Naive thymus-derived CD4-positive, alpha-beta T cell (primary cell): ENCODE results near the gene TOPAZ1. TPM values are rescaled to one million over a fixed set of nuclear protein-coding genes. Genes with fewer than 3 reads are reported as not detected.

Experiments used
- ATAC-seq: fragments of 150-1000 bp; cut with Tn5 transposase; 2 replicates; pipeline ENCODE4 v1.10.0; 2021; ENCODE audit warnings: mild to moderate bottlenecking, moderate library complexity
- CTCF ChIA-PET: fragments of 350-600 bp; sonication (Branson Sonifier 250); formaldehyde crosslinking; loops from one replicate; lab custom pipeline; 2021; ENCODE audit warnings: antibody characterized with exemption; lab: Charles Lee
- POLR2A ChIA-PET: fragments of 350-600 bp; sonication (Branson Sonifier 250); formaldehyde crosslinking; loops from one replicate; lab custom pipeline; 2021; ENCODE audit warnings: antibody characterized with exemption, inconsistent platforms; lab: Charles Lee
- DNase-seq, 9 donors: peaks; one replicate each; pipeline versions ENCODE4 v3.0.0 to v3.0.0-alpha.2; 2020 to 2022; ENCODE audit warnings: mixed read lengths in 1 of 9
- H3K27ac ChIP-seq: one replicate; pipeline ENCODE4 v1.7.0; 2013; ENCODE audit warnings: mild to moderate bottlenecking, low read depth, low read length, moderate library complexity
- H3K27me3 ChIP-seq, 2 donors: one replicate each; pipeline ENCODE4 v1.7.0; 2013; ENCODE audit warnings: low read length in 2 of 2, mild to moderate bottlenecking in 2 of 2, moderate library complexity in 2 of 2; ENCODE audit not compliant: control insufficient read depth in 2 of 2, insufficient read depth in 2 of 2
- H3K36me3 ChIP-seq, 3 experiments: 1 replicate in 2 of 3; 2 replicates in 1 of 3; pipeline ENCODE4 v1.7.0; 2013; ENCODE audit warnings: low read length in 3 of 3, mild to moderate bottlenecking in 3 of 3, moderate library complexity in 1 of 3; ENCODE audit not compliant: insufficient read depth in 3 of 3, control insufficient read depth in 2 of 3
- H3K4me1 ChIP-seq, 2 donors: one replicate each; pipeline ENCODE4 v1.7.0; 2013; ENCODE audit warnings: low read length in 2 of 2, mild to moderate bottlenecking in 2 of 2, moderate library complexity in 1 of 2; ENCODE audit not compliant: control insufficient read depth in 2 of 2, insufficient read depth in 2 of 2
- H3K4me3 ChIP-seq: 2 replicates; pipeline ENCODE4 v1.7.0; 2013; ENCODE audit warnings: mild to moderate bottlenecking, low read length
- H3K9me3 ChIP-seq, 3 experiments: 1 replicate in 2 of 3; 2 replicates in 1 of 3; pipeline ENCODE4 v1.7.0; 2013; ENCODE audit warnings: low read length in 3 of 3; ENCODE audit not compliant: control insufficient read depth in 2 of 3
- H3K27ac Mint-ChIP-seq, 9 donors: one replicate each; pipeline ENCODE4 v1.8.0; 2020 to 2022; ENCODE audit warnings: mixed read lengths in 9 of 9, mild to moderate bottlenecking in 8 of 9, moderate library complexity in 5 of 9, inconsistent platforms in 2 of 9
- H3K27me3 Mint-ChIP-seq, 5 donors: one replicate each; pipeline ENCODE4 v1.8.0; 2021 to 2022; ENCODE audit warnings: mixed read lengths in 5 of 5, mild to moderate bottlenecking in 1 of 5
- H3K36me3 Mint-ChIP-seq, 5 donors: one replicate each; pipeline ENCODE4 v1.8.0; 2020 to 2022; ENCODE audit warnings: mixed read lengths in 5 of 5, mild to moderate bottlenecking in 3 of 5, inconsistent platforms in 1 of 5
- H3K4me1 Mint-ChIP-seq, 7 donors: one replicate each; pipeline ENCODE4 v1.8.0; 2020 to 2022; ENCODE audit warnings: mixed read lengths in 7 of 7, mild to moderate bottlenecking in 3 of 7, inconsistent platforms in 1 of 7
- H3K4me3 Mint-ChIP-seq, 10 donors: one replicate each; pipeline ENCODE4 v1.8.0; 2020 to 2022; ENCODE audit warnings: mild to moderate bottlenecking in 10 of 10, mixed read lengths in 10 of 10, moderate library complexity in 6 of 10, inconsistent platforms in 2 of 10
- H3K9me3 Mint-ChIP-seq, 11 donors: one replicate each; pipeline ENCODE4 v1.8.0; 2020 to 2022; ENCODE audit warnings: mixed read lengths in 11 of 11, mild to moderate bottlenecking in 4 of 11, inconsistent platforms in 1 of 11, moderate library complexity in 1 of 11
- intact Hi-C, 2 donors: fragments of 100-400 bp; cut with micrococcal nuclease; formaldehyde crosslinking; loops; one replicate each; pipeline ENCODE4 v1.15.1; 2023
- polyA plus RNA-seq, 2 donors: library from polyadenylated mRNA; unstranded; fragments of 300-500 nt; fragmentation: Illumina TruSeq; gene quantifications; one replicate each; pipeline ENCODE4 v1.2.3, GENCODE V29; 2021
- total RNA-seq, 6 experiments: library from RNA in 5 of 6; stranded (reverse) in 5 of 6; gene quantifications; 1 replicate in 5 of 6; 2 replicates in 1 of 6; pipeline ENCODE4 v1.2.3 and lab custom pipeline; 2021 to 2026

Gene TOPAZ1
- total and polyA plus RNA-seq, 7 experiments from 2014 or later, result not detected

GRCh38 chr3:44355362-44356033, 113.8 kb downstream of the TOPAZ1 start:
- ChIA-PET POLR2A (no interaction called here), CTCF (no interaction called here)
- Histone ChIP-seq H3K4me1 (no peaks in the 10 kb centered on the region), H3K4me3 (no peak overlapping the region), H3K36me3 (peaks cover 0 to 16% (median 3%) of the 10 kb centered on the region in 3 experiments), H3K27ac (no peak overlapping the region), H3K27me3 (no peaks in the 10 kb centered on the region), H3K9me3 (no peaks in the 10 kb centered on the region)
- peaks cover 0 to 42% (median 36%) of the 10 kb centered on the region in 5 donors for H3K36me3 Mint-ChIP-seq
- no peak overlapping the region for H3K4me3 Mint-ChIP-seq
- H3K27ac Mint-ChIP-seq, result no peak overlapping the region
- DNase-seq, result no peak
- no peak for ATAC-seq
- no peaks in the 10 kb centered on the region for H3K27me3 Mint-ChIP-seq
- H3K9me3 Mint-ChIP-seq, result peaks cover 0 to 3% (median 0%) of the 10 kb centered on the region in 11 donors
- intact Hi-C loops, result no loop called here
- peaks cover 0 to 20% (median 12%) of the 10 kb centered on the region in 7 donors for H3K4me1 Mint-ChIP-seq

- H3K36me3 ChIP-seq, result peaks cover 3 to 16% (median 7%) of the 10 kb centered on the region in 3 experiments
- intact Hi-C loops, result no loop called here
- no peak overlapping the region for H3K27ac Mint-ChIP-seq
These were observed 117.6 kb downstream of the TOPAZ1 start for GRCh38 chr3:44359146-44359751.

GRCh38 chr3:44363591-44363990, 121.9 kb downstream of the TOPAZ1 start:
- peaks cover 0 to 24% (median 21%) of the 10 kb centered on the region in 5 donors for H3K36me3 Mint-ChIP-seq
- CTCF ChIA-PET, result interaction anchor here (0.7 kb wide), 1 partner anchor 556 kb away, joined by 3 read pairs; no protein-coding TSS in a partner anchor
- POLR2A ChIA-PET, result no interaction called here
- H3K27ac Mint-ChIP-seq, result no peak overlapping the region
- no peaks in the 10 kb centered on the region for H3K4me1 ChIP-seq
- no peaks in the 10 kb centered on the region for H3K9me3 Mint-ChIP-seq
- no peaks in the 10 kb centered on the region for H3K4me1 Mint-ChIP-seq
- H3K9me3 ChIP-seq, result no peaks in the 10 kb centered on the region
- no peak overlapping the region for H3K4me3 ChIP-seq
- intact Hi-C loops, result no loop called here
- H3K27ac ChIP-seq, result no peak overlapping the region
- no peak for DNase-seq
- H3K27me3 ChIP-seq, result no peaks in the 10 kb centered on the region
- no peak overlapping the region for H3K4me3 Mint-ChIP-seq
- H3K27me3 Mint-ChIP-seq, result no peaks in the 10 kb centered on the region
- peaks cover under 1 to 15% (median 7%) of the 10 kb centered on the region in 3 experiments for H3K36me3 ChIP-seq
- ATAC-seq, result no peak

More at GRCh38 chr3:44359146-44359751, 117.6 kb downstream of the TOPAZ1 start:
- POLR2A ChIA-PET, result no interaction called here
- CTCF ChIA-PET, result no interaction called here
- Mint-ChIP-seq H3K27me3 (no peaks in the 10 kb centered on the region), H3K4me3 (no peak overlapping the region), H3K36me3 (peaks cover 0 to 30% (median 28%) of the 10 kb centered on the region in 5 donors), H3K9me3 (peaks cover 0 to under 1% (median 0%) of the 10 kb centered on the region in 11 donors), H3K4me1 (peaks cover 0 to 10% (median 2%) of the 10 kb centered on the region in 7 donors)
- H3K4me3 ChIP-seq, result no peak overlapping the region
- H3K27me3 ChIP-seq, result no peaks in the 10 kb centered on the region
- ATAC-seq (no peak), DNase-seq (no peak)
- no peak overlapping the region for H3K27ac ChIP-seq
- H3K4me1 ChIP-seq, result no peaks in the 10 kb centered on the region
- H3K9me3 ChIP-seq, result no peaks in the 10 kb centered on the region

- peaks cover 0 to 28% (median 26%) of the 10 kb centered on the region in 5 donors for H3K36me3 Mint-ChIP-seq
- H3K27ac Mint-ChIP-seq, result no peak overlapping the region
- no peak overlapping the region for H3K4me3 Mint-ChIP-seq
- intact Hi-C loops, result no loop called here
- H3K4me1 Mint-ChIP-seq, result no peaks in the 10 kb centered on the region
- Histone ChIP-seq H3K36me3 (peaks cover 0 to 7% (median 4%) of the 10 kb centered on the region in 3 experiments), H3K4me1 (no peaks in the 10 kb centered on the region), H3K27me3 (no peaks in the 10 kb centered on the region), H3K27ac (no peak overlapping the region), H3K4me3 (no peak overlapping the region), H3K9me3 (no peaks in the 10 kb centered on the region)
- H3K9me3 Mint-ChIP-seq, result no peaks in the 10 kb centered on the region
- ChIA-PET CTCF (no interaction called here), POLR2A (no interaction called here)
- no peaks in the 10 kb centered on the region for H3K27me3 Mint-ChIP-seq
- no peak for ATAC-seq
- DNase-seq, result no peak
These were observed 124.3 kb downstream of the TOPAZ1 start for GRCh38 chr3:44365952-44366351.

GRCh38 chr3:44375450-44375849, 133.8 kb downstream of the TOPAZ1 start:
- DNase-seq, result no peak

More at GRCh38 chr3:44375450-44375849, 133.8 kb downstream of the TOPAZ1 start:
- Histone ChIP-seq H3K4me1 (no peaks in the 10 kb centered on the region), H3K27me3 (no peaks in the 10 kb centered on the region), H3K36me3 (no peaks in the 10 kb centered on the region), H3K4me3 (no peak overlapping the region), H3K9me3 (no peaks in the 10 kb centered on the region), H3K27ac (no peak overlapping the region)
- POLR2A ChIA-PET, result no interaction called here
- intact Hi-C loops, result no loop called here
- no peak overlapping the region for H3K4me3 Mint-ChIP-seq
- CTCF ChIA-PET, result no interaction called here
- H3K4me1 Mint-ChIP-seq, result peaks cover 0 to 4% (median 0%) of the 10 kb centered on the region in 7 donors
- ATAC-seq, result no peak
- H3K27ac Mint-ChIP-seq, result no peak overlapping the region
- peaks cover 0 to 4% (median 0%) of the 10 kb centered on the region in 5 donors for H3K27me3 Mint-ChIP-seq
- H3K36me3 Mint-ChIP-seq, result peaks cover 9 to 26% (median 23%) of the 10 kb centered on the region in 5 donors
- peaks cover 0 to 27% (median 10%) of the 10 kb centered on the region in 11 donors for H3K9me3 Mint-ChIP-seq
